Caco-2 (cell line): ENCODE data around the gene FBXO21. TPM values are rescaled to one million over a fixed set of nuclear protein-coding genes. Genes with fewer than 3 reads are reported as not detected.

Experiments
- BruUV-seq: library from RNA; stranded (reverse); fragments of 400-500 nt; replicated peaks from 2 replicates; lab custom pipeline; 2021; lab: Mats Ljungman, UMichigan
- CTCF ChIA-PET: fragments of 300-600 bp; sonication (Branson Sonifier 250); formaldehyde crosslinking; loops from one replicate; lab custom pipeline; 2022; ENCODE audit warnings: antibody characterized with exemption; lab: Charles Lee
- POLR2A ChIA-PET: fragments of 300-600 bp; sonication (Branson Sonifier 250); formaldehyde crosslinking; loops from one replicate; lab custom pipeline; 2022; ENCODE audit warnings: antibody characterized with exemption; lab: Charles Lee
- DNase-seq, 2 experiments: peaks; one replicate each; pipeline versions ENCODE4 v3.0.0 to v3.0.0-alpha.2; 2020 to 2022
- H3K27me3 ChIP-seq: replicated peaks from 2 replicates; pipeline ENCODE4 v1.6.0; 2011; ENCODE audit warnings: low read length; ENCODE audit not compliant: control insufficient read depth, insufficient read depth
- H3K36me3 ChIP-seq: 2 replicates; pipeline ENCODE4 v1.5.1; 2011; ENCODE audit warnings: low read length; ENCODE audit not compliant: control insufficient read depth, insufficient read depth
- H3K4me1 ChIP-seq: fragments of 250-450 bp; sonication (Bioruptor Pico); 2 replicates; pipeline ENCODE4 v1.5.1; 2020; ENCODE audit warnings: mild to moderate bottlenecking
- H3K4me3 ChIP-seq: 2 replicates; pipeline ENCODE4 v1.5.1; 2011; ENCODE audit warnings: low read depth, mild to moderate bottlenecking, control low read depth, low read length
- H3K9me3 ChIP-seq: fragments of 250-450 bp; sonication (Bioruptor Pico); 2 replicates; pipeline ENCODE4 v1.5.1; 2020; ENCODE audit warnings: mild to moderate bottlenecking, moderate library complexity
- H3K27ac Mint-ChIP-seq: one replicate; pipeline ENCODE4 v1.8.0; 2022; ENCODE audit warnings: mixed read lengths; ENCODE audit not compliant: unreplicated experiment
- H3K27me3 Mint-ChIP-seq: one replicate; pipeline ENCODE4 v1.8.0; 2022; ENCODE audit warnings: mixed read lengths; ENCODE audit not compliant: insufficient read depth, unreplicated experiment
- H3K36me3 Mint-ChIP-seq: one replicate; pipeline ENCODE4 v1.8.0; 2022; ENCODE audit warnings: mild to moderate bottlenecking, mixed read lengths; ENCODE audit not compliant: insufficient read depth, unreplicated experiment
- H3K4me1 Mint-ChIP-seq: one replicate; pipeline ENCODE4 v1.8.0; 2022; ENCODE audit warnings: low read depth, mixed read lengths; ENCODE audit not compliant: unreplicated experiment
- H3K4me3 Mint-ChIP-seq: one replicate; pipeline ENCODE4 v1.8.0; 2022; ENCODE audit warnings: mild to moderate bottlenecking, moderate library complexity, mixed read lengths; ENCODE audit not compliant: unreplicated experiment
- H3K9me3 Mint-ChIP-seq: one replicate; pipeline ENCODE4 v1.8.0; 2022; ENCODE audit warnings: mixed read lengths; ENCODE audit not compliant: unreplicated experiment
- CTCF ChIP-seq, 2 experiments: fragments of 200-600 bp in 1 of 2; IDR thresholded peaks; 1 replicate in 1 of 2; 2 replicates in 1 of 2; pipeline versions ENCODE4 v1.5.1 to v1.8.0; 2011 to 2022; ENCODE audit warnings: antibody characterized with exemption in 1 of 2, control low read depth in 1 of 2, inconsistent platforms in 1 of 2, low read depth in 1 of 2, low read length in 1 of 2, mild to moderate bottlenecking in 1 of 2, moderate library complexity in 1 of 2; ENCODE audit not compliant: insufficient read depth in 1 of 2, severe bottlenecking in 1 of 2, unreplicated experiment in 1 of 2
- intact Hi-C: fragments of 100-400 bp; cut with micrococcal nuclease; formaldehyde crosslinking; loops from one replicate; pipeline ENCODE4 v1.10.0; 2022; ENCODE audit not compliant: unreplicated experiment
- total RNA-seq: library from RNA; stranded (reverse); gene quantifications from 2 replicates; pipeline ENCODE4 v1.2.3, GENCODE V29; 2022

FBXO21 gene
- total RNA-seq, 1 experiment from 2014 or later = 44.5 TPM

GRCh38 chr12:117165342-117165741, 24.9 kb downstream of the FBXO21 start:
- Mint-ChIP-seq H3K27me3 (no peaks in the 10 kb centered on the region), H3K27ac (no peak overlapping the region), H3K9me3 (no peaks in the 10 kb centered on the region), H3K4me1 (peaks cover 10% of the 10 kb centered on the region), H3K4me3 (no peak overlapping the region), H3K36me3 (peaks cover 75% of the 10 kb centered on the region)
- CTCF ChIA-PET = no interaction called here
- Histone ChIP-seq H3K36me3 (no peaks in the 10 kb centered on the region; the same call in 1 of the 2 replicates), H3K9me3 (no peaks in the 10 kb centered on the region), H3K4me1 (no peaks in the 10 kb centered on the region), H3K27me3 (no peaks in the 10 kb centered on the region), H3K4me3 (no peak overlapping the region)
- no peak for DNase-seq
- POLR2A ChIA-PET = no interaction called here
- intact Hi-C loops = no loop called here
- no peak for TF ChIP-seq CTCF (IDR thresholded peaks at IDR 0.05; ENCODE audit: insufficient read depth in 1 of 2, low read depth in 1 of 2, low read length in 1 of 2, severe bottlenecking in 1 of 2, unreplicated experiment in 1 of 2)
- BruUV-seq = no TSS peak

- no peak for DNase-seq
- no peak for TF ChIP-seq CTCF (IDR thresholded peaks at IDR 0.05; ENCODE audit: insufficient read depth in 1 of 2, low read depth in 1 of 2, low read length in 1 of 2, severe bottlenecking in 1 of 2, unreplicated experiment in 1 of 2)
- Histone ChIP-seq H3K4me3 (no peak overlapping the region), H3K36me3 (no peaks in the 10 kb centered on the region; the same call in 1 of the 2 replicates), H3K9me3 (no peaks in the 10 kb centered on the region), H3K27me3 (no peaks in the 10 kb centered on the region), H3K4me1 (peaks cover 6% of the 10 kb centered on the region)
- Mint-ChIP-seq H3K4me3 (no peak overlapping the region), H3K4me1 (peaks cover 24% of the 10 kb centered on the region), H3K9me3 (no peaks in the 10 kb centered on the region), H3K27me3 (no peaks in the 10 kb centered on the region), H3K27ac (no peak overlapping the region), H3K36me3 (peaks cover 79% of the 10 kb centered on the region)
- POLR2A ChIA-PET = no interaction called here
- no TSS peak for BruUV-seq
- intact Hi-C loops = no loop called here
- CTCF ChIA-PET = no interaction called here
These were observed 27.6 kb downstream of the FBXO21 start for GRCh38 chr12:117162633-117163032.

- no peak for TF ChIP-seq CTCF (IDR thresholded peaks at IDR 0.05; ENCODE audit: insufficient read depth in 1 of 2, low read depth in 1 of 2, low read length in 1 of 2, severe bottlenecking in 1 of 2, unreplicated experiment in 1 of 2)
- BruUV-seq = no TSS peak
- H3K27me3 Mint-ChIP-seq = no peaks in the 10 kb centered on the region
- DNase-seq = no peak
- Histone ChIP-seq H3K36me3 (no peaks in the 10 kb centered on the region; the same call in 1 of the 2 replicates), H3K4me3 (no peak overlapping the region), H3K9me3 (no peaks in the 10 kb centered on the region), H3K27me3 (no peaks in the 10 kb centered on the region), H3K4me1 (peaks cover 6% of the 10 kb centered on the region)
- H3K36me3 Mint-ChIP-seq = peaks cover 79% of the 10 kb centered on the region
- CTCF ChIA-PET = no interaction called here
- no peak overlapping the region for H3K4me3 Mint-ChIP-seq
- H3K27ac Mint-ChIP-seq = no peak overlapping the region
- POLR2A ChIA-PET = no interaction called here
- no peaks in the 10 kb centered on the region for H3K9me3 Mint-ChIP-seq
- intact Hi-C loops = no loop called here
- peaks cover 24% of the 10 kb centered on the region for H3K4me1 Mint-ChIP-seq
These were observed 28.1 kb downstream of the FBXO21 start for GRCh38 chr12:117162167-117162539.
